HAP-1 (cell line): ENCODE measurements around the gene CTNNBIP1.

Experiments
- DNase-seq, 2 experiments: peaks; one replicate each; pipeline ENCODE4 v3.0.0-alpha.2; 2016 to 2020; ENCODE audit warnings: low spot score in 2 of 2
- H3K27me3 ChIP-seq: fragments of 250-450 bp; sonication (Bioruptor Pico); 2 replicates; pipeline ENCODE4 v1.5.1; 2020; ENCODE audit warnings: low read depth, mild to moderate bottlenecking, moderate library complexity
- H3K36me3 ChIP-seq: fragments of 250-450 bp; sonication (Bioruptor Pico); replicated peaks from 2 replicates; pipeline ENCODE4 v1.5.1; 2020; ENCODE audit warnings: mild to moderate bottlenecking
- H3K4me1 ChIP-seq: fragments of 250-450 bp; sonication (Bioruptor Pico); 2 replicates; pipeline ENCODE4 v1.5.1; 2020; ENCODE audit warnings: mild to moderate bottlenecking
- H3K4me3 ChIP-seq: fragments of 250-450 bp; sonication (Bioruptor Pico); 2 replicates; pipeline ENCODE4 v1.5.1; 2020; ENCODE audit warnings: mild to moderate bottlenecking, moderate library complexity
- H3K9me3 ChIP-seq: fragments of 250-450 bp; sonication (Bioruptor Pico); 2 replicates; pipeline ENCODE4 v1.5.1; 2020; ENCODE audit warnings: mild to moderate bottlenecking, moderate library complexity
- in situ Hi-C: fragments of 300-500 bp; cut with MboI; formaldehyde crosslinking; loops from 3 replicates; pipeline ENCODE4 v1.14.3; 2020; ENCODE audit warnings: low sequenced_read_pairs, inconsistent platforms, mixed read lengths

Gene CTNNBIP1

GRCh38 chr1:9894115-9894514, 16.0 kb downstream of the CTNNBIP1 start:
- Histone ChIP-seq H3K9me3 (no peaks in the 10 kb centered on the region; the same call in 1 of the 2 replicates), H3K4me3 (no peak overlapping the region), H3K27me3 (no peaks in the 10 kb centered on the region), H3K36me3 (no peaks in the 10 kb centered on the region), H3K4me1 (peaks cover 10% of the 10 kb centered on the region)
- in situ Hi-C loops, result no loop called here
- no peak for DNase-seq

GRCh38 chr1:9892563-9893528, 17.2 kb downstream of the CTNNBIP1 start:
- no peak overlapping the region for H3K4me3 ChIP-seq
- no peak for DNase-seq
- peaks cover 10% of the 10 kb centered on the region for H3K4me1 ChIP-seq
- H3K27me3 ChIP-seq, result no peaks in the 10 kb centered on the region
- no peaks in the 10 kb centered on the region; the same call in 1 of the 2 replicates for H3K9me3 ChIP-seq
- in situ Hi-C loops, result no loop called here
- H3K36me3 ChIP-seq, result no peaks in the 10 kb centered on the region

- H3K4me3 ChIP-seq, result no peak overlapping the region
- H3K27me3 ChIP-seq, result no peaks in the 10 kb centered on the region
- DNase-seq, result no peak
- no peaks in the 10 kb centered on the region; the same call in 1 of the 2 replicates for H3K9me3 ChIP-seq
- in situ Hi-C loops, result no loop called here
- H3K36me3 ChIP-seq, result no peaks in the 10 kb centered on the region
- H3K4me1 ChIP-seq, result peaks cover 10% of the 10 kb centered on the region
These were observed 18.9 kb downstream of the CTNNBIP1 start for GRCh38 chr1:9891207-9891606.

DNA sequence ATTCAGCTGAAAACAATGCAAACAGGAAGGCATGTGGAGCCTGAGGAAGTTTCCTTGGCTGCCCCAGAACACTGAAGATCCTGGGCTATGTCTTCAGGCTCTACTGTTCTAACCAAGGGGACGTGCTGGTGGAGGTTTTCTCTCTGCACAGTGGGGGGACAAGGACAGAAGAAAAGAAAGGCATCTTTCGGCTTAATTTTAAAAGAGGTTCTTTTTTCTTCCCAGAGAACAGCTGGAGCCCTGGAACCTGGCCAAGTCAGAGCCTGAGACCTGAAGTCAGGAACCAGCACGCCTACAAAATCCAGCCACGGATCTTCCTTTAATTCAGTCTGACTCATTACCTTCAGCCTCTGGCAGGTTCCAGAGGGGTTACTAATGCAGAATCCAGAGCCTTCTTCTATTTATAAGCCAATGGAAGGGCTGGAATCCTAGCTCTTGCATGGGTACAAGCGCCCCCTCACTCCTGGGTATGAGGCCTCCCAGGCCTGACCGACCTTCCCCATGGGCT, 19.8 kb downstream of the CTNNBIP1 start:
- Histone ChIP-seq H3K4me3 (no peak overlapping the region), H3K36me3 (no peaks in the 10 kb centered on the region), H3K27me3 (no peaks in the 10 kb centered on the region), H3K4me1 (peaks cover 10% of the 10 kb centered on the region), H3K9me3 (no peaks in the 10 kb centered on the region)
- in situ Hi-C loops, result no loop called here
- DNase-seq, result peak in 1 of 2 experiments; percentile 59

- Histone ChIP-seq H3K9me3 (no peaks in the 10 kb centered on the region), H3K4me3 (no peak overlapping the region), H3K27me3 (no peaks in the 10 kb centered on the region), H3K4me1 (peaks cover 10% of the 10 kb centered on the region), H3K36me3 (no peaks in the 10 kb centered on the region)
- DNase-seq, result no peak
- in situ Hi-C loops, result loop anchor here (10.0 kb wide), 1 partner anchor 55 kb away; the partner anchor contains the start of genes LZIC and NMNAT1
These were observed 20.7 kb downstream of the CTNNBIP1 start for GRCh38 chr1:9889411-9889810.

DNA sequence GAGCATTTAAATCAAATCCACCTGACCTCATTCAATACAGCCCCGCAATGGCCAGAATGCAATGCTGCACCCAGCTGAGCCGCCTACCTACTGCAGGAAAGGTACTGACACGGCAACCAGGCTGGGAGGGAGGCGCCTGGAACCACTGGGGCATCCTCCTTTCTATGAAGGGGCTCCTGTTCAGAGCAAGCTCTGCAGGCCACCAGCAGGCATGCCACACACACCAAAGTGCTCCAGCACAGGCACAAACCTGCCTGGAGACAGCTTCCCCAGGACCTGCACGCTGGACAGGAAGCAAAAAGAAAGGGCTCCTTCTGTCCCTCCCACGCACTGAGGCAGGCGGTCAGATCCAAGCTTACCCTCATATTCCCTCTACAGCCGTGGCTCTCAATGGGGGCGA, 21.2 kb downstream of the CTNNBIP1 start:
- in situ Hi-C loops, result loop anchor here (10.0 kb wide), 1 partner anchor 56 kb away; the partner anchor contains the start of genes LZIC and NMNAT1
- H3K27me3 ChIP-seq, result no peaks in the 10 kb centered on the region
- H3K36me3 ChIP-seq, result no peaks in the 10 kb centered on the region
- H3K4me3 ChIP-seq, result no peak overlapping the region
- DNase-seq, result no peak
- H3K9me3 ChIP-seq, result no peaks in the 10 kb centered on the region
- peaks cover 7% of the 10 kb centered on the region for H3K4me1 ChIP-seq

- in situ Hi-C loops, result loop anchor here (10.0 kb wide), 1 partner anchor 58 kb away; the partner anchor contains the start of genes LZIC and NMNAT1
- no peaks in the 10 kb centered on the region for H3K9me3 ChIP-seq
- H3K4me3 ChIP-seq, result no peak overlapping the region
- H3K36me3 ChIP-seq, result no peaks in the 10 kb centered on the region
- DNase-seq, result no peak
- no peaks in the 10 kb centered on the region for H3K27me3 ChIP-seq
- no peaks in the 10 kb centered on the region for H3K4me1 ChIP-seq
These were observed 23.0 kb downstream of the CTNNBIP1 start for GRCh38 chr1:9887070-9887469.

DNA sequence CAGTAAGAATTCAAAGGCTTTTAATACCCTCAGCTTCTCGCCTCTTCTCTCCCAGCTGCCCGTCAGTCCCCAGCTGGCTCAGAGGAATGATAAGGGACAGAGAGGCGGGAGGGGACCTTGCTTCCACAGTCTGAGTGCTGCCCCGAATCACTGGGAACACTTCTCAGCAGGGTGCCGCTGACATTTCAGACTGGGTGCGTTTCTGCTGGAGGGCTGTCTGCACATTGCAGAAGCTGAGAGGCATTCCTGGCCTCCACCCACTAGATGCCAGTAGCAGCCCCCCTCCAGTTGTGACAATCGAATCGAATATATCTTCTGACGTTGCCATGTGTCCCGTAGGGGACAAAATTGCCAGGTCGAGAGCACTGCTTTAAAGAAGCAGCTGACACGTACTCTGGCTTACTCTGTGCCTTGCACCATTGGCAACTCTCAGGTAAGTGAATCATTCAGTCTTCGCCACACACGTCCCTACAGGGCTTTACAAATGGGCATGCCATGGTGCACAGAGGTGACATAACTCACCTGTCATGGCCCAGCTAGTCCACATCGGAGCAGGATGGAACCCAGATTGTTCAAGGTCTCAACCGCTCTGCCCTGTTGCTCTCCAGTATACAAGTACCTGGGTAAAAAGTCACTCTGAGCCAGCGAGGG, 23.9 kb downstream of the CTNNBIP1 start:
- in situ Hi-C loops, result loop anchor here (10.0 kb wide), 1 partner anchor 59 kb away; the partner anchor contains the start of genes LZIC and NMNAT1
- no peak for DNase-seq
- no peaks in the 10 kb centered on the region for H3K27me3 ChIP-seq
- H3K36me3 ChIP-seq, result no peaks in the 10 kb centered on the region
- H3K4me3 ChIP-seq, result no peak overlapping the region
- no peaks in the 10 kb centered on the region for H3K9me3 ChIP-seq
- no peaks in the 10 kb centered on the region for H3K4me1 ChIP-seq

GRCh38 chr1:9884805-9885204, 25.3 kb downstream of the CTNNBIP1 start:
- H3K4me1 ChIP-seq, result no peaks in the 10 kb centered on the region
- in situ Hi-C loops, result loop anchor here (10.0 kb wide), 1 partner anchor 60 kb away; the partner anchor contains the start of genes LZIC and NMNAT1
- no peak for DNase-seq
- H3K27me3 ChIP-seq, result no peaks in the 10 kb centered on the region
- no peaks in the 10 kb centered on the region for H3K36me3 ChIP-seq
- H3K9me3 ChIP-seq, result no peaks in the 10 kb centered on the region
- no peak overlapping the region for H3K4me3 ChIP-seq

GRCh38 chr1:9883585-9884449, 26.3 kb downstream of the CTNNBIP1 start:
- Histone ChIP-seq H3K36me3 (no peaks in the 10 kb centered on the region), H3K9me3 (no peaks in the 10 kb centered on the region), H3K27me3 (no peaks in the 10 kb centered on the region), H3K4me3 (no peak overlapping the region), H3K4me1 (no peaks in the 10 kb centered on the region)
- in situ Hi-C loops, result loop anchor here (10.0 kb wide), 1 partner anchor 61 kb away; the partner anchor contains the start of genes LZIC and NMNAT1
- DNase-seq, result no peak

DNA sequence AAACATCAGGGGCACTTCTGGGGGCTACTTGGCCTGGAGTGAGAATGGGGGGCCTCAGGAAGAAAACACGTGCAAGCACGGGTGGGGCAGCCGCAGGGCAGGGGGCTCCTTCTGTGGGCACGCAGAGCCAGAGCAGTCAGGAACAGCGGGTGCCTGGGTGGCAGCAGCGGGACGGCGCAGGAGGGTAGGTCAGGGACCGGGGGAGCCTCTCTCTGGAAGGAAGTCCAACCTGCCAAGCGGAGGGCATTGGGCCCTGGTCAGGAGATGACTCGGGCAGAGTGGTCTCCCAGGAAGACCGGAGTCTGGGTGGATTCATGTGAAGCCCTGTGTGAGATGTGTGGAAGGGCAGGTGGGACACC, 27.1 kb downstream of the CTNNBIP1 start:
- Histone ChIP-seq H3K27me3 (no peaks in the 10 kb centered on the region), H3K4me1 (no peaks in the 10 kb centered on the region), H3K4me3 (no peak overlapping the region), H3K36me3 (no peaks in the 10 kb centered on the region), H3K9me3 (no peaks in the 10 kb centered on the region)
- in situ Hi-C loops, result loop anchor here (10.0 kb wide), 1 partner anchor 62 kb away; the partner anchor contains the start of genes LZIC and NMNAT1
- no peak for DNase-seq

DNA sequence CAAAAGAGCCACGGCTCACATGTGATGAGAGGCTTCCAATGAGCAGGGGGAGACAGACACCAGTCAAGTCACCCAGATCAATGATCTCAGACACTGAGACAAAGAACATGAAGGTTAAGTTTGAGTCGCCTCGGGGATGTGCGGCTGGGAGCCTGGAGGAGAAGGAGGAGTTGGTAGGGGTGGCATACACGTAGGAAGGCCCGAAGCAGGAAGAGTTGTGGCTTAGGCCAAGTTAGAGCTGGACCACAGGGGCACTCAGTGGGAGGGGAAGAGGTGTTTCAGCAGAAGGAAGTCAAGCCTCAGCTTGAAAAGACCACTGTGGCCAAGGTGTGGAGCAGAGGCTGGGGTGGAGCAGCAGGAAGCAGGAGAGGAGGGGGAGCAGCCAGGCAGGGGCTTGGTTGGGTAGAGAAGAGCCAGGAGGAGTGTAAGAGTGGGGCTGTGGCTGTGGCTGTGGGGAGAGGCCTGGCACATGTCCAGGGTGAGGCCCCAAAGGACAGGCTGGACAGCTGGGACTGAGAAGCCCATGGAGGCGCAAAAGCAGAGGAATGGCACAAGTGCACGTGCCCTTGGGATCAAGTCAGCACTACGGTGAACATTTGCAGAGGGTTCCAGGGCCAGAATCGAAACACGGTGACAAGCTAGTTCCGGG, 27.6 kb downstream of the CTNNBIP1 start:
- Histone ChIP-seq H3K4me3 (no peak overlapping the region), H3K27me3 (no peaks in the 10 kb centered on the region), H3K4me1 (no peaks in the 10 kb centered on the region), H3K9me3 (no peaks in the 10 kb centered on the region), H3K36me3 (no peaks in the 10 kb centered on the region)
- in situ Hi-C loops, result loop anchor here (10.0 kb wide), 1 partner anchor 62 kb away; the partner anchor contains the start of genes LZIC and NMNAT1
- DNase-seq, result no peak
